H1 (cell line): ENCODE measurements around the gene HOXB3. TPM values are rescaled to one million over a fixed set of nuclear protein-coding genes. Genes with fewer than 3 reads are reported as not detected.

ENCODE experiments used
- CTCF ChIA-PET: fragments of 300-600 bp; sonication (Branson Sonifier 250); formaldehyde crosslinking; loops from one replicate; lab custom pipeline; 2021; ENCODE audit not compliant: partially characterized antibody; lab: Charles Lee
- POLR2A ChIA-PET: fragments of 300-600 bp; sonication (Branson Sonifier 250); formaldehyde crosslinking; loops from one replicate; lab custom pipeline; 2021; ENCODE audit warnings: inconsistent platforms; ENCODE audit not compliant: partially characterized antibody; lab: Charles Lee
- DNase-seq, 2 experiments: peaks; one replicate each; pipeline versions ENCODE4 v3.0.0 to v3.0.0-alpha.2; 2010 to 2022; ENCODE audit warnings: low spot score in 2 of 2, low read depth in 1 of 2, mixed read lengths in 1 of 2
- FAIRE-seq: peaks from 2 replicates; lab custom pipeline; 2011; peaks lifted over from hg19 to GRCh38; lab: Jason Lieb, UNC
- H2AFZ ChIP-seq: 2 replicates; pipeline ENCODE4 v1.8.1; 2012; ENCODE audit warnings: low read length, inconsistent platforms
- H2AK5ac ChIP-seq: 2 replicates; pipeline ENCODE4 v1.6.1; 2013; ENCODE audit warnings: low read depth, low read length
- H2BK120ac ChIP-seq: replicated peaks from 2 replicates; pipeline ENCODE3; 2013; ENCODE audit warnings: low read depth, low read length, inconsistent platforms
- H2BK12ac ChIP-seq: 2 replicates; pipeline ENCODE4 v1.6.1; 2013; ENCODE audit warnings: low read depth, low read length
- H2BK15ac ChIP-seq: 2 replicates; pipeline ENCODE4 v1.6.1; 2013; ENCODE audit warnings: low read length
- H2BK20ac ChIP-seq: 2 replicates; pipeline ENCODE4 v1.6.1; 2013; ENCODE audit warnings: low read length
- H2BK5ac ChIP-seq: 2 replicates; pipeline ENCODE4 v1.6.1; 2013; ENCODE audit warnings: low read depth, low read length
- H3K14ac ChIP-seq: 2 replicates; pipeline ENCODE4 v1.6.1; 2013; ENCODE audit warnings: inconsistent platforms; ENCODE audit not compliant: insufficient read length
- H3K18ac ChIP-seq: 2 replicates; pipeline ENCODE4 v1.6.1; 2013; ENCODE audit warnings: low read length; ENCODE audit errors: extremely low read depth
- H3K23ac ChIP-seq: 2 replicates; pipeline ENCODE4 v1.6.1; 2013; ENCODE audit warnings: inconsistent platforms; ENCODE audit not compliant: insufficient read length
- H3K23me2 ChIP-seq: 2 replicates; pipeline ENCODE4 v1.6.1; 2013; ENCODE audit warnings: low read depth, low read length
- H3K27ac ChIP-seq: 2 replicates; pipeline ENCODE4 v1.6.1; 2011; ENCODE audit warnings: low read depth, low read length, inconsistent platforms
- H3K27me3 ChIP-seq, 4 experiments: replicated peaks in 1 of 4; 1 replicate in 1 of 4; 2 replicates in 3 of 4; pipeline versions ENCODE4 v1.6.1 to v1.8.1; 2011 to 2013; ENCODE audit warnings: low read length in 3 of 4, mild to moderate bottlenecking in 3 of 4, inconsistent platforms in 2 of 4, mixed read lengths in 2 of 4, moderate library complexity in 1 of 4; ENCODE audit not compliant: control insufficient read depth in 3 of 4, insufficient read depth in 3 of 4; ENCODE audit errors: extremely low read depth in 1 of 4
- H3K36me3 ChIP-seq, 4 experiments: 2 replicates each; pipeline versions ENCODE4 v1.6.1 to v1.8.1; 2011 to 2013; ENCODE audit warnings: mild to moderate bottlenecking in 4 of 4, low read length in 3 of 4, moderate library complexity in 2 of 4, control low read depth in 1 of 4, inconsistent platforms in 1 of 4; ENCODE audit not compliant: insufficient read depth in 4 of 4, control insufficient read depth in 2 of 4
- H3K4ac ChIP-seq: replicated peaks from 2 replicates; pipeline ENCODE3; 2013; ENCODE audit warnings: low read length, low read depth, mixed read lengths, inconsistent platforms; ENCODE audit not compliant: insufficient read length
- H3K4me1 ChIP-seq, 4 experiments: replicated peaks in 1 of 4; 1 replicate in 1 of 4; 2 replicates in 3 of 4; pipeline versions ENCODE4 v1.6.1 to v1.8.1; 2011 to 2013; ENCODE audit warnings: low read length in 3 of 4, inconsistent platforms in 2 of 4, mixed read lengths in 1 of 4; ENCODE audit not compliant: insufficient read depth in 4 of 4, control insufficient read depth in 3 of 4
- H3K4me2 ChIP-seq, 2 experiments: 2 replicates each; pipeline versions ENCODE4 v1.6.1 to v1.8.1; 2011 to 2013; ENCODE audit warnings: low read depth in 2 of 2, low read length in 2 of 2, control low read depth in 1 of 2, inconsistent platforms in 1 of 2, mild to moderate bottlenecking in 1 of 2; ENCODE audit not compliant: insufficient read depth in 1 of 2
- H3K4me3 ChIP-seq, 4 experiments: fragments of 200-600, 300-600 bp in 1 of 4; sonication (generic), shearing (Covaris generic), sonication (Bioruptor Twin) in 1 of 4; 2 replicates each; pipeline versions ENCODE4 v1.5.1 to v1.8.1; 2011 to 2016; ENCODE audit warnings: low read length in 4 of 4, low read depth in 3 of 4, control low read depth in 2 of 4, inconsistent platforms in 2 of 4, mild to moderate bottlenecking in 2 of 4, mixed read lengths in 1 of 4, moderate library complexity in 1 of 4; ENCODE audit not compliant: insufficient read depth in 2 of 4; ENCODE audit errors: extremely low read depth in 1 of 4
- H3K56ac ChIP-seq: replicated peaks from 2 replicates; pipeline ENCODE3; 2013; ENCODE audit warnings: low read depth, mild to moderate bottlenecking, mixed read lengths, low read length, inconsistent platforms; ENCODE audit not compliant: insufficient read length
- H3K79me1 ChIP-seq: 2 replicates; pipeline ENCODE4 v1.6.1; 2013; ENCODE audit warnings: low read depth, low read length, control low read depth
- H3K79me2 ChIP-seq, 2 experiments: 2 replicates each; pipeline versions ENCODE4 v1.6.1 to v1.8.1; 2012 to 2013; ENCODE audit warnings: low read length in 2 of 2, mild to moderate bottlenecking in 2 of 2, inconsistent platforms in 1 of 2; ENCODE audit not compliant: insufficient read depth in 2 of 2, control insufficient read depth in 1 of 2
- H3K9ac ChIP-seq, 4 experiments: replicated peaks in 1 of 4; 1 replicate in 1 of 4; 2 replicates in 3 of 4; pipeline versions ENCODE4 v1.6.1 to v1.8.1; 2011 to 2013; ENCODE audit warnings: low read depth in 3 of 4, low read length in 3 of 4, control low read depth in 2 of 4, mild to moderate bottlenecking in 2 of 4, moderate library complexity in 2 of 4, inconsistent platforms in 1 of 4; ENCODE audit errors: extremely low read depth in 1 of 4
- H3K9me3 ChIP-seq, 2 experiments: 2 replicates each; pipeline versions ENCODE4 v1.6.1 to v1.8.1; 2012 to 2013; ENCODE audit warnings: mild to moderate bottlenecking in 2 of 2, moderate library complexity in 2 of 2, control low read depth in 1 of 2, inconsistent platforms in 1 of 2, low read depth in 1 of 2, low read length in 1 of 2, mixed read lengths in 1 of 2; ENCODE audit not compliant: insufficient read depth in 2 of 2
- H4K20me1 ChIP-seq, 2 experiments: replicated peaks in 1 of 2; 2 replicates each; pipeline versions ENCODE3 to v1.8.1; 2011 to 2013; ENCODE audit warnings: inconsistent platforms in 2 of 2, low read length in 2 of 2, mild to moderate bottlenecking in 1 of 2; ENCODE audit not compliant: insufficient read depth in 2 of 2, control insufficient read depth in 1 of 2
- H4K5ac ChIP-seq: 2 replicates; pipeline ENCODE4 v1.6.1; 2013; ENCODE audit warnings: low read length, low read depth, mixed read lengths, inconsistent platforms; ENCODE audit not compliant: insufficient read length
- H4K8ac ChIP-seq: 2 replicates; pipeline ENCODE4 v1.8.0; 2013; ENCODE audit warnings: mild to moderate bottlenecking, moderate library complexity, low read length, inconsistent platforms; ENCODE audit not compliant: insufficient read depth; ENCODE audit errors: extremely low read depth
- H4K91ac ChIP-seq: replicated peaks from 2 replicates; pipeline ENCODE3; 2013; ENCODE audit warnings: low read length, mixed read lengths, inconsistent platforms; ENCODE audit not compliant: insufficient read length
- CBX8 ChIP-seq: fragments of 300-800, 300-1000 bp; sonication (generic); IDR thresholded peaks from 2 replicates; pipeline ENCODE4 v1.7.1; 2016; ENCODE audit warnings: low read depth, low read length, borderline replicate concordance
- EZH2 ChIP-seq: fragments of 200-600 bp; sonication (generic); IDR thresholded peaks from 2 replicates; pipeline ENCODE4 v1.7.1; 2012; ENCODE audit warnings: low read depth, mild to moderate bottlenecking, moderate library complexity, low read length, inconsistent platforms; ENCODE audit not compliant: severe bottlenecking
- JUN ChIP-seq: IDR thresholded peaks from 2 replicates; pipeline ENCODE4 v1.6.1; 2011; ENCODE audit warnings: low read depth, mild to moderate bottlenecking, improper control_type of control experiment, low read length
- RNF2 ChIP-seq: fragments of 200-900, 300-1000 bp; sonication (generic); IDR thresholded peaks from 2 replicates; pipeline ENCODE4 v1.7.1; 2016; ENCODE audit warnings: borderline replicate concordance, low read depth, mild to moderate bottlenecking, antibody characterized with exemption, low read length; ENCODE audit not compliant: poor library complexity, severe bottlenecking; ENCODE audit errors: missing control alignments
- RXRA ChIP-seq: IDR thresholded peaks from 2 replicates; pipeline ENCODE4 v1.6.1; 2011; ENCODE audit warnings: low read depth, mild to moderate bottlenecking, low read length, moderate library complexity; ENCODE audit not compliant: insufficient read depth
- TAF1 ChIP-seq: IDR thresholded peaks from 2 replicates; pipeline ENCODE4 v1.6.1; 2011; ENCODE audit warnings: mild to moderate bottlenecking, low read depth, low read length
- WGBS, 2 experiments: shearing (Covaris generic) in 1 of 2; methylation state at CpG; one replicate each; pipeline versions ENCODE4 v1.1.6 to v1.1.7; 2013 to 2015; ENCODE audit warnings: low lambda C conversion rate in 2 of 2, mixed read lengths in 2 of 2, inconsistent platforms in 1 of 2, low coverage in 1 of 2, missing lambda C conversion rate in 1 of 2; ENCODE audit not compliant: insufficient replicate concordance in 2 of 2, insufficient coverage in 1 of 2, insufficient read length in 1 of 2; ENCODE audit errors: extremely low coverage in 1 of 2, missing lambda C conversion rate in 1 of 2; 5-methylcytosine and 5-hydroxymethylcytosine counted together
- polyA plus RNA-seq, 7 experiments: library from polyadenylated mRNA; depleted of rRNA in 3 of 7; stranded (reverse) in 5 of 7; unstranded in 2 of 7; fragments of >200 nt in 5 of 7; fragments of 200-250 nt in 2 of 7; gene quantifications; 1 replicate in 5 of 7; 2 replicates in 1 of 7; 4 replicates in 1 of 7; pipeline versions ENCODE4 v1.2.1 to v1.2.3, GENCODE V29; 2011 to 2013; ENCODE audit warnings: missing spikeins in 2 of 7, mixed read lengths in 2 of 7
- total RNA-seq: library from RNA; stranded (reverse); fragmentation: NEBNext Ultra II Directional; extraction: Animal tissue kit (Norgen Biotek cat#: 25700); gene quantifications from 2 replicates; pipeline ENCODE4 v1.2.1, GENCODE V29; 2021

Gene HOXB3
- total and polyA plus RNA-seq, 2 of the 8 experiments (the other 6 are each of a cell fraction or from before 2014, with no cell fraction given): not detected

DNA sequence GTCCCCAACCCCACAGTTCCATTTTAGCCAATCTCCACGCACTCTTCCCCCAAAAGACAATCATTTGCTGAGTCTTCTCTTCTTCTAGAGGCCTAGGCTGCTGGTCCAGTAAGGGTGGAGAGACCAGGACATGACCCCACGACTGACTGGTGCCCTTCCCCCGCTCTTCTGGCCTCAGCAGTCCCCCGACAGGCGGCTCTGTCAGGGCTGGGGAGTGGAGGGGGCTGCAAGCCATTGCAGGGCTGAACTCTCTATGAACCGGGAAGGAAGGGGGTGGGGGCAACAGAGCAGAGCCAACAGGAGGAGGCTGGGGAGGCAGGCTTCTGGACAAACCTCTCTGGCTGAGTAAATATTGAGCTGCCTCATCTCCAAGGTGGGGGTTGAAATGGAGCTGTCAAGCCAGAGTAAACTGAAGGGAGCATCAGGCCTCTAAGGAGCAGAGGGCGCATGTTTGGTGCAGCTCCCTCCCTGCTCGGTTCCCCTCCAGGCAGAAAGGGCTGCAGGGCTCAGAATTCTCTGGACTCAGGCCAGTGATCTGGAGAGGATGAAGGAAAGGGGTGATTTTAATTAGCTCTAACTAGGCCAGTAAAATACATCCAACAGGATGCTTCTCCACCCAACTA lies 67.9 kb downstream of the HOXB3 start:
- no peaks in the 10 kb centered on the region for H3K9me3 ChIP-seq
- H2BK15ac ChIP-seq: peak overlapping the region; percentile 46; the same call in 1 of the 2 replicates
- no peak overlapping the region for H3K56ac ChIP-seq
- no peak overlapping the region for H3K27ac ChIP-seq
- 0 out of 2 replicates have a peak overlapping the region, but pooled peaks have one; percentile 60 for H2BK5ac ChIP-seq
- H4K5ac ChIP-seq: no peak overlapping the region
- H3K23me2 ChIP-seq: no peaks in the 10 kb centered on the region; the same call in 1 of the 2 replicates
- peak overlapping the region; percentile 2 for H2BK120ac ChIP-seq
- DNase-seq (no peak), FAIRE-seq (no peak)
- H4K20me1 ChIP-seq: peaks cover 0 to 4% of the 10 kb centered on the region in 2 experiments
- 0 out of 2 replicates have a peak overlapping the region, but pooled peaks have one; percentile 80 for H2BK20ac ChIP-seq
- H3K79me2 ChIP-seq: no peaks in the 10 kb centered on the region
- H3K4ac ChIP-seq: no peak overlapping the region
- ChIA-PET CTCF (interaction anchor here (0.6 to 3.6 kb wide), 21 partner anchors 8 to 306 kb away, joined by 3 to 21 read pairs (median 4); partner anchors contain the start of gene HOXB5), POLR2A (interaction anchor here (0.8 to 0.9 kb wide), 2 partner anchors 18 to 20 kb away, joined by 3 read pairs; no protein-coding TSS in a partner anchor)
- no peak overlapping the region for H3K23ac ChIP-seq
- H3K9ac ChIP-seq: no peak overlapping the region
- no peak overlapping the region for H3K14ac ChIP-seq
- H3K18ac ChIP-seq: peak overlapping the region; percentile 87
- peak overlapping the region in 1 of 2 experiments; percentile 20; a peak in 2 of 4 replicates for H3K4me2 ChIP-seq
- H4K8ac ChIP-seq: no peak overlapping the region
- no peaks in the 10 kb centered on the region for H3K79me1 ChIP-seq
- no peak overlapping the region for H3K4me3 ChIP-seq
- H2AFZ ChIP-seq: no peak overlapping the region
- H3K27me3 ChIP-seq: peaks cover 35 to 78% (median 73%) of the 10 kb centered on the region in 4 experiments
- 34% methylated on average over 8 of the region's 8 CpGs; no CpG with 5 or more reads in 1 of the 2 experiments for WGBS, 2 experiments
- H3K4me1 ChIP-seq: peaks cover 5 to 14% (median 7%) of the 10 kb centered on the region in 4 experiments
- H2AK5ac ChIP-seq: no peak overlapping the region
- H3K36me3 ChIP-seq: no peaks in the 10 kb centered on the region
- no peak for TF ChIP-seq JUN
- TF ChIP-seq CBX8: no peak
- TF ChIP-seq EZH2: peak; percentile 21
- TF ChIP-seq RNF2: peak; percentile 35
- TF ChIP-seq TAF1: no peak
- TF ChIP-seq RXRA: 0 out of 2 replicates have a peak, but pooled peaks have one; percentile 46
- peak overlapping the region; percentile 60; the same call in 1 of the 2 replicates for H2BK12ac ChIP-seq
- H4K91ac ChIP-seq: no peak overlapping the region
